NOMO-1 (cell line): Measurements from ENCODE around the gene CAMK4.
"Not testable (repeated sequence)": the region's sequence is repeated elsewhere in the genome, so short reads cannot be mapped to it uniquely, and the experiment has no call there.

ENCODE experiments used
- DNase-seq, 2 experiments: peaks; one replicate each; lab custom pipeline; 2025; ENCODE audit not compliant: unreplicated experiment in 2 of 2; lab: John Stamatoyannopoulos, UW

Gene CAMK4

DNA sequence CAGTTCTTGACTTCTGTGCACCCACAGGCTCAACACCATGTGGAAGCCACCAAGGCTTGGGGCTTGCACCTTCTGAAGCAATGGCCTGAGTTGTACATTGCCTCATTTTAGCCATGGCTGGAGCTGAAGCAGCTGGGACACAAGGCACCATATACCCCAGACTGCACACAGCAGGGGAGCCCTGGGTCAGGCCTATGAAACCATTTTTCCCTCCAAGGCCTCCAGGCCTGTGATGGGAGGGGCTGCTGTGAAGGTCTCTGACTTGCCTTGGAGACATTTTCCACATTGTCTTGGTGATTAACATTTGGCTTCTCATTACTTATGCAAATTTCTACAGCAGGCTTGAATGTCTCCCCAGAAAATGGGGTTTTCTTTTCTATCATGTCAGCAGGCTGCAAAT lies 185.1 kb downstream of the CAMK4 start:
- DNase-seq, result not testable (repeated sequence)

DNA sequence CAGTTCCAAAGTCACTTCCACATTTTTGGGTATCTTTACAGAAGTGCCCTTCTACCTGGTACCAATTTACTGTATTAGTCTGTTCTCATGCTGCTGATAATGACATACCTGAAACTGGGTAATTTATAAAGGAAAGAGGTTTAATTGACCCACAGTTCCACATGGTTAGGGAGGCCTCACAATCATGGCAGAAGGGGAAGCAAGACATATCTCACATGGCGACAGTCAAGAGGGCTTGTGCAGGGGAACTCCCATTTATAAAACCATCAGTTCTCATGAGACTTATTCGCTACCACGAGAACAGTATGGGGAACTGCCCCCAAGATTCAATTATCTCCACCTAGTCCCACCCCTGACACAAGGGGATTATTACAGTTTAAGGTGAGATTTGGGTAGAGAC lies 185.9 kb downstream of the CAMK4 start:
- DNase-seq, result not testable (repeated sequence)

DNA sequence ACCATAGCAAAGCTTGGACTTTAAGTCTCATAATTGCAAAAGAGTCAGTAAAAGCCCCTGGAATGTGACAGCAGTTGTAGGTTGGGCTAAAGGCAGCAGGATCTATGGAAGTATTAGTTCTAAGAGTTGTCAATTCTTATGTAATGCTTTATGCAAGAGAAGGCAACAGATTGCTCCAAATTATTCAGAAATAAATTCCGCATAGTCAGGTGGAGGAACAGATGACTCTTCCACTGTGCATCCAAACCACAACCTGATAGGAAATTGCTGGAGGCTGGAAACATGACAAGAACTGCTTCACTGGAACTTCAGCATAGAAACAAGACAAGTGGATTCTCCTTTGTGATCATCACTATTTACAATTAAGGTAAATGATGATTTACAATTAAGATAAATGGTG lies 187.1 kb downstream of the CAMK4 start:
- no peak for DNase-seq

DNA sequence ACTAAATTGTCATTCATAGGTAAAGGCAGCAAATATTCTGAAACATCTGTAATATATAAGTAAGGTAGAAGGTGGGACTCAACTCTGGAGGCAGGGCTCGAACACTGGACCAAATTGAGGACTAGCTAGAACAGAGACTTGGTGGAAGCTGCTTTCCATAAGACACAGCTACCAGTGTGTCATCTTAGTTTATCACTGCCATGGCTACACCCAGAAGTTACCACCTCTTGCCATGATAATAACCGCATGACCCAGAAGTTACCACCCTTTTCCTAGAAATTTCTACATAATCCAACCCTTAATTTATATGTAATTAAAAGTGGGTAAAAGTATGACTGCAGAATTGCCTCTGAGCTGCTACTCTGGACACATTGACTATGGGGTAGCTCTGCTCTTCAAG lies 188.4 kb downstream of the CAMK4 start:
- DNase-seq, result no peak

DNA sequence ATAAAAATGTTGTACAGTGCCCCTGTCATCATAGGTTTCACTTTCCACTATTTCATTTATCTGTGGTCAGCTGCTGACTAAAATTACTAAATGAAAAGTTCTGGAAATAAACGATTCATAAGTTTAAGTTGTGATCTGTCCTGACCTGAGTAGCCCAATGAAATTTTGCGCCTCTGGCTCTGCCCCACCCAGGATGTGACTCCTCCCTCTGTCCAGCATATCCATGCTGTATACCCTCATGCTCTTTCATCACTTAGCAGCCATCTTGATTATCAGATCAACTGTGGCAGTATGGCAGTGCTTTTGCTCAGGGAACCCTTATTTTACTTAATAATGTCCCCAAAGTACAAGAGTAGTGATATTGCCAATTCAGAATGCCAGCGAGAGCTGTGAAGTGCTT lies 190.9 kb downstream of the CAMK4 start:
- no peak for DNase-seq

DNA sequence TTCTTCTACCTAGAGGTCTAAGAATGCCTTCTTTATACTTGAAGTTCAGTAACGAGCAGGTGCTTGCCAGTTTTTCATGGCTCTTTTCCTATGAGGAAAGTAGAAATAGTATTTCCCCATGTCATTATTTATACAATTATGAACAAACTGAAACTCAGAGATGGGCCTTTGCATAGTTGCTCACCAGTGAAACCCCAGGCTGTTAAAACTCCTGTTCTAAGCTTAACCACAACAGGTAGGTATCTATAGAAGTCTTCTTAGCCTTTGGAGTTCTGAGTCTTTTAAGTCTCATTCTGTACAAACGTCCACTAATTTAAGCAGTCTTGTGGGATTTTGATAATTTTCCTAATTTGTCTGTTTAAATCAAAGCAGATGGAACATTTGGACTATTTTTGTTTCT lies 198.1 kb downstream of the CAMK4 start:
- DNase-seq, result no peak

DNA sequence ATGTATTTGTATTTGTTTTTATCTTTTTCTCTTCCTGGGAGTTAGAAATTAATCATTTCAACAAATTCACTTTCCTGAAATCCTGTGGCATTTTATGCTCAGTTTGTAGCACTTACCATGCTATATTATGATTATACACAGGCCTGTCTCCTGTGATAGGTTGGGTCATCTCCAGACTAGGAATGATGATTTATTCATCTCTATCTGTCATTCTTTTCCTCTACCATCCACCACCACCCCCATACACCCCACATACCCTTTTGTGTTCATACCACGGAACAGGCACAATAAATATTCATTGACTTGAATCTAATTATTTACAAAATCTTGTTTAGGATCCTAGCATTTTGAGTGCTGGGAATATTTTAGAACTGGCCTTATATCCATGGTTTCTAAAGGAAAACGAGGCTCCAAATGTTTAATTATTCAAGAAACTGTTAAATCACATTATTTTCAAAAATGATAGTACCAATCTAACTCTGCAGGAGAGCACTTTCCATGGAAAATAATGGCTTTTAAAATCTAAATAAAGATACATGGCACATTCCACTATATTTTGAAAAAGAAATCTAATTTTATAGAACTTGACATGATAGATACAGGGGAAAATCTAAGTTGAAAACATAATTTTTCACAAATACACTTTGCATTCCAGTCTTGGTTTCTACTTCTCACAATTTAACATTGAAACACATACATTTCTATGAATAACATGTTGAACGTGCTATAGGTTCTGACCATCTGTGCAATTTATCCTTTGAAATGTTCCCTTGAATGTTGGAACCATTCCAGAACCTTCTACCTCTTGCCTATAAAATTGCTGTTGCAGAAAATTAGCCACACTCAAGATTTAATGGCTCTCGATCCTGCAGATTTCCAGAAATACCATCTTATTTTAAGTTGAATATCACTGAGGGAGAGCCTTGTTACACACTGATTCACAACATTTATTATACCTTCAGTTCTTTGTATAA lies 198.8 kb downstream of the CAMK4 start:
- DNase-seq, result no peak

DNA sequence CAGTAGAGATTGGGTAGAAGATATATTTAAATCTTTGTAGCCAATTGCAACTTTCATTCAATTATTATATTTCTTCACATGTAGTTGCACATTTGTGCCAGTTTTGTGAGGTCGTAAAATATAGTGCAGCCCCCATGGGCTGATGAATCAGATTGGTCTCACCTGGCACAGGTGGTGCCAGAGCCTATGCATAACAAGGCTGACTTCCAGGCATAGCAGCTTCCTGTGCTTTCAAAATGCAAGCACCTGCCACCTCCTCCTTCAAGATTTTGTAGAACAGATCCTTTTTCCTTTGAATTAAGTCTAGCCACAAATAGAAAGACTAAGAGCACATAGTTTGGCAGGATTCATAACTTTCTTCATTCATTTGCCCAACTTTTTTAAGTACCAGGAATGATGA lies 201.0 kb downstream of the CAMK4 start:
- DNase-seq, result no peak

DNA sequence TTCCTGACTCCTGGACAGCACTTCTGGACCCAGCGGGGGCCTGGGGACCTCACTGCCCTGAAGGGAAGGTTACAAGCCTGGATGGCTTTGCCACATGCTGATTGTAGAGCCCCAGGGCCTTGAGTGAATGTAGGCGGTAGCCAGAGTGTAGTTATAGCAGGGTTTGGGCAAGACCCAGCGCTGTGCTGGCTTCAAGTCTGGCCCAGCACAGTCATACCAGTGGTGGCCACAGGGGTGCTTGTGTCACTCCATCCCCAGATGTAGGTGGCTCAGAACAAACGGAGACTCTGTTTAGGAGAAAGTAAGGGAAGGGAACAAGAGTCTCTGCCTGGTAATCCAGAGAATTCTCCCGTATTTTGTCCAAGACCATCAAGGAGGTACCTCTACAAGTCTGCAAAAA lies 203.6 kb downstream of the CAMK4 start:
- no peak for DNase-seq

DNA sequence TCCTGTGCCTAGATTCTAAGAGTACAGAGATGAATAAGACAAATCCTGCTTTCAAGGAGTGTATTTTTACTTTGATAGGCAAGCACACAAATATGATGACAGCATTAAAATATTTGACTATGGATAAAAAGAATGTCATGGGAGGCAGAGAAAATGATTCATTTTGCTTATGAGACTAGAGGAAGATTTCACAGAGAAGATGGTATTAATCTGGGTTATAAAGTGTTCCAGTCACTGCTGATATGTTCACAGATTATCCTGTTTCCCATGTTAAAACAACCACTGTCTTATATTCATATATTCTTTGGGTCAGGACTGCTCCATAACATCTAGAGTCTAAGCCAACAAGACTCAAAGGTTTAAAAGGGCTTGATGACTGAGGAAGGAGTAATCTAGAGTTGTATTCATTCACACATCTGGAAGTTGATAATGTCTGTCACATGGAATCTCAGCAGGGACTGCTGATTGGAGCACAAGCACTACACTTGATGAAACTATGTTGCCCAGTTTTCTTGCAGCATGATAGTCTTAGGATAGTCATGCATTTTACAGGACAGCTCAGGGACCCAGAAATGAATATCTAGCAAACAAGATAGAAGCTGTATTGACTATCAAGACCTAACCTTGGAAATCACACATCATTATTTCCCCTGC lies 208.8 kb downstream of the CAMK4 start:
- no peak for DNase-seq

DNA sequence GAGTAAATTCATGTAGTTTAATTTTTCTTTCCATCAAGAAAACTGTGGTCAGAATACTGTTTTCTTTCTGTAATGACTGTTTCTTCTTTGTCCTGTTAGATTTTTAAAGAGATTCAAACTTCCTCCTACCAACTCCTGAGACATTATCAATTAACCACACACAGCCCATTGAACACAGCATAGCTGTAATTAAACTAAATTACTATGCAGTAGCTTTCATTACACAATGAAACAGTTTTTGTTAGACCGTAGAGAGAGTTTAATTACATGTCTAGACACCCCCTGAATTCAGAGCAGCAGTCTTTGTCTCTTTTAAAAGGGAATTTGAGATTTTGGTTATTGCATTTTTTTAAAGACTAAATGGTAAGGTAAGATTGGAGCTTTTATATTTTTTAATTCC lies 210.6 kb downstream of the CAMK4 start:
- peak in 1 of 2 experiments; percentile 21 for DNase-seq

DNA sequence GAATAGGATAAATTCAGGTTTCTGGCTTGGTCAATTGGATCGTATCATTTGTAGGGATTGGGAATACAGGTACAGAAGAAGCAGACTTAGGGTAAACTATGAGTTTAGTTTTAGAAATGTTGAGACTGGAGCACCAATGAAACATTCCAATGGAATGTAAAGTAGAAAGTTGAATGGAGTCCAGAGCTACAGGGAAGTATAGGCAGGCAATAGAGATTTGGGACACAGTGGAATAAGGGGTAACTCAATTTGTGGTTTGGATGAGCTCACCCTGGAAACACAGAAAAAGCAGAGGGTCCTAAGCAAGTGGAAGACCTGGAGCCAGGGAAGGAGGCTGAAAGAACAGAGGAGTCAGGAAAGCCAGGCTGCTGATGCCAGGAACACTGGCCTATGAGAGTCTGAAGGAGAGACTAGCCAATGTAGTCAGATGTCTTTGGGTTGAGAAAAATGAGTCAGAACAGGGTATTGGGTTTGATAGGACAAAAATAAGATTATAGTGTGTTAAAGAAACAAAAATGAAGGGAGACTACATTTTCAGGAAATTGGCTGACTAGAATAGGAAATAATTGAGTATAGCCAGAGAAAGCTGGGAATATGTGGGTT lies 215.4 kb downstream of the CAMK4 start:
- no peak for DNase-seq

DNA sequence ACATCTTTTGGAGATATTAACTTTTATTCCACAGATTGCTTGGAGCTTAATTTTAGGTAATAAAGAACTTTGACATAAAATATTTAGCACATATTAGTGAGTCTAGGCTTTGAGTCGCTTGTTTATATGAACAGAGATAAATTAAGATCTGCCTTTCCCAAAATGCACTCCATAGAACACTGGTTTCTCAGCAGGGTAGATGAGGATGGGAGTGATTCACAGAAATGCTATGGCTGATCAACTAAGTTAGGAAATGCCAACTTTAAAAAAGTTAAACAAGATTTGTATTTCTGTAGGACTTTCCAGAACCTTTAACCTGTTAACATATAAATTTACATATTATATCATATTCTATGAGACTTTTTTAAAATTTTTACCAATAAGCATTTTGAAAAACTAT lies 222.9 kb downstream of the CAMK4 start:
- no peak for DNase-seq

DNA sequence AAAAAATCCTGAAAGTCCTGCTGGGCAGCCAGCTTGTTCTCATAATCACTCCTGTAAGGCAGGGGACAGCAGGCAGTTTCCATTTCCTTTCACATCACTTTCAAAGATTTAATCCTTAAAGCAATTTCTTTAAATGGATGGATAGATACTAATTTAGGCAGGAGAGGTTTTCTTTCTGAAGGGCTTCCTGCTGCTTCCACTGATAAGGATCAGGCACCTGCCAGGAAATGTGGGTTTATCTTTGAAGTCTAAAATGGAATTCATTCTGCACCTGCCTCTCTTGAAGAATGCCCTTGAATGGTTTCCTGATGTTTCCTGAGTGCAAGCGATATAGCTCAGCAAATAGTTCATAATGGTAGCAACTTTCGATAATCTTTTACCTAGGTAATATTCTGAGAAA lies 223.6 kb downstream of the CAMK4 start:
- no peak for DNase-seq

DNA sequence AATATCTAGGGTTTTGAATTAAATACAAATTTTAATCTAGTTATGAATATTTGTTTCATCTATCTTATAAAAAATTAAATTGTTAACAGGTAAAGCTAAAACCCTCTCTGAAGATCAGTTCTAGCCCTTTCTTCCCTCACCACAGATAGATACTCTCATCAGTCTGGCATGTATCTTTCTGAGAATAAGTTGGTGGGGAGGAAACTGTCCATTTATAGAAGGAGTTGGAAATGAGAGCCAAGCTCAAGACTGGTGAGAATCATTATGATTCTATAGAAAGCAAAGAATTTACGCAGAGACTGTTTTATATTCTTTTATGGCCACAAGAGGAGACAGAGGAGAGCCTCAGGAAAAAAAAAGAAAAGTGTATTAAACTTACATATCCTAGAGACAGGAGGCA lies 229.1 kb downstream of the CAMK4 start:
- no peak for DNase-seq

DNA sequence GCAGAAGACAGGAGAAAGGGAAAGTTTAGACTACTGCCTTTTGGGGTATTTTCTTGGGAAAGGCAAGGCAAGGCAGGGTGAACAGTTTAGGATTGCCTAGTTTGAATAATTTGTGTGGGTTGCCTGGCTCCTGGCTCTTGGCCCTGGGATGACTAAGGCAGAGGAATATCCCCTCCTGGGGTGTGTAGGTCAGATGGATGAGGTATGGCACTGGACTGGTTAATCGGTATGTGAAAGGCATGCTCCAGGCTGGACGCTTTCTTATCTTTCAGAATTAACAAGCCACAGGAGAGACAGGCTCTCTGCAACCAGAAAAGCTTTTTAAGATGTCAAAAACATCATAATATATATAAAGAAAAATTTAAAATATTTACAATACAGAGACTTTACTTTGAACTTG lies 229.6 kb downstream of the CAMK4 start:
- DNase-seq, result no peak

DNA sequence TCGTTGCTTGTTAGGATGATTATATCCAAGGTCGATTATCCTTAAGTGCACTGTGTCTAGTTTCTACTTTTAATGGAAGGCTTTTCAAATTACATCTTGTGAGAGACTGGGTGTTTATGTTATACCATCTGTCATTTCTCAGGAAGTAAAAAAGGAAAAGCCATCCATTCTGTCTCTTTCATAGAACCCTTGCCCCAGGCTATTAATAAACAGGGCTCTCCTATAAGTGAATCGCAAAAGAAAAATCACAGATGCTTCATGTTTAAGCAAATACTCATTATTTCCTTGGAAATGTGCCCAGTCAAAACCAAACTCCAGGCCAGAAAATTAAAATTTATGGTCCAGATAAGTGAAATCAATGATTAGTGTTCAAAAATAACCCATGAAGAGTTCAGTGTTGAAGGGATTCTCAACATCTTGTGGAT lies 230.0 kb downstream of the CAMK4 start:
- no peak for DNase-seq

DNA sequence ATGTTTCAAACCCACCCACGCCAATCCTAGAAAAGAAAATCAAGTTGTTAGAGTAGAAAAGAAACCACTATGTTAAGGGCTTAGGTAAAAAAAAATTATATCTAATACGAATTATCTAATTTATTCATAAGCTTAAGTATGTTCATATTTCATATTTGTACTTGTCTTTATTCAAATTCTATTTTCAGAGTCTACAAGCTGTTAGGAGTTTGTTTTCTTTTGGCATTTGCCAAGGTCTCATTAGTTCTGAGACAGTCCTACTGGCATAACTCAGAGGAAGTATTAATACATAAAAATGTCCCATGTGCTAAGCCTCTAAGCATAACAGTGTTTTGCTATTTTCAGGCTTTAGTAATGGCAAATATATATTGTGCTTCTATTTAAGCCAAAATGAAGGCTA lies 230.6 kb downstream of the CAMK4 start:
- no peak for DNase-seq

DNA sequence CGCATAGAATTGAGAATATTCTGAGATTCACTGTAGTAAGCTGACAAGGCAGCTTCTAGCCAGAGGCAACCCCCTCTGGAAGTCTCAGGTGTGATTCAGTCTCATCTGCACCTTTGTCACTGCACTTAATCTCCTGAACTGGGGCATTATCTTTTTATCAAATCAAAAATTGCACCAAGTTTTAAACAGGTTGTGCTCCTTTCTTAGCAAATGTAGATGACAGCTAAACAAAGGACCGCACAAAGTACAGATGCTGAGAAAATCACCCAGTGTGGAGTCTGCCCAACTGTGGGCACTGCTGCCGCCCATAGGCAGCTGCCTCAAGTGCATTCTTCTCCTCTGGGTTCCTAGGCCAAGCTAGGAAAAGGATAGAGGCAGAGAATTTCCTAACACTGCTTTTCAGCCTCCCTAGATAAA lies 237.1 kb downstream of the CAMK4 start:
- peak in 1 of 2 experiments; percentile 5 for DNase-seq

DNA sequence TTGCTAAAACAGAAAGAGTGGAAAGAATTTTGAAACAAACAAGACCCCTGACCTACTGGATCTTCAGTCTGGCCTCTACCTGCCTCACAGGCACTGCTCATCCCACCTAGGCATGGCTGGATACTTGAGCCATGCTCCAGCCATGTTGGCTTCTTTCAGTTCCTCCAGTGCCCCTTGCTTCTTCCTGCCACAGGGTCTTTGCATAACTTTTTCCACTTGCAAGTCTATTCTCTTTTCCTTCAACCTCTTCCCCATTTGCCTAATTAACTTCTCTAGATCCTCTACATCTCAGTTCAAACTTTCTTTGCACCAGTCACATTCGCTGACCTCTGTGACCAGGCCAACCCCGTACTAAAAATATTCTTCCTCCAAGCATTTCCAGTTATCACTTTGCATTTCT lies 237.8 kb downstream of the CAMK4 start:
- peak; percentile 8 to 15 for DNase-seq

DNA sequence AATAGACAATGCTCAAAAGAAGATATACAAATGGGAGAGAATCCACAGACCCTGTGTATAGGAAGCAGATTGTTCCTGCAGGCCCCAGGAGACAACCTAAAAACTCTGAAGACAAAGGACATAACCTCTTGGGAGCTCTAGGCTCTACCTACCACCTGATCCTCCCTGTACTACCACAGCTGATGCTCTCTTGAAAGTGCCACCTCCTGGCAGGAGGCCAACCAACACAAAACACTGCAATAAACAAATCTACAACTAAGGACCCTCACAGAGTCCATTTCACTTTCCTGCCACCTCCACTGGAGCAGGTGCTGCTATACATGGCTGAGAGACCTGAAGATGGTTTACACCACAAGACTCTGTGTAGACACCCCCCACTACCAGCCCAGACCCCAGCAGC lies 239.1 kb downstream of the CAMK4 start:
- DNase-seq, result no peak
